Activated T-cell treated with anti-CD3 and anti-CD28 coated beads, Interleukin-2, amount 50 U/mL, for 48 hours (primary cell): Measurements from ENCODE around the gene PITX3.
"Not testable (repeated sequence)": the region's sequence is repeated elsewhere in the genome, so short reads cannot be mapped to it uniquely, and the experiment has no call there.

Experiments
- DNase-seq, 2 experiments: peaks; one replicate each; pipeline ENCODE4 v3.0.0-alpha.2; 2020

The PITX3 gene

DNA sequence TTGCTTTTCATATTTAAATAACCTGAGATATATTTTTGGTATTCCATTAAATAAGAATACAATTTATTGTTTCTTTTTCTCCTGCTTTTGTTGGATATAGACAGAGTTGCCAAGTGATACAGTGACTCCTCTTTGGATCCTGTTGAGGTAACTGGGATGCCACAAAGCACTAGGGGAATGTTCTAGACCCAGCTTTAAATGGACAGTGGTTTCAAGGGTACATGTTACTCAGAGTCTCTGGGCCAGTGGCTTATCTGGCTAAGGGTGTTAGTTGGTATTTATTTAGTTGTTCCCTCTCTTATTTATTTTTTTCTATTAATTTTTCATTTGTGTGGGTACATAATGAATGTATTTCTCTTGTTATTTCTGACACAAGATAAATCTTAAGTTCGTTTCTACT, 13.1 kb upstream of the PITX3 start:
- no peak for DNase-seq

DNA sequence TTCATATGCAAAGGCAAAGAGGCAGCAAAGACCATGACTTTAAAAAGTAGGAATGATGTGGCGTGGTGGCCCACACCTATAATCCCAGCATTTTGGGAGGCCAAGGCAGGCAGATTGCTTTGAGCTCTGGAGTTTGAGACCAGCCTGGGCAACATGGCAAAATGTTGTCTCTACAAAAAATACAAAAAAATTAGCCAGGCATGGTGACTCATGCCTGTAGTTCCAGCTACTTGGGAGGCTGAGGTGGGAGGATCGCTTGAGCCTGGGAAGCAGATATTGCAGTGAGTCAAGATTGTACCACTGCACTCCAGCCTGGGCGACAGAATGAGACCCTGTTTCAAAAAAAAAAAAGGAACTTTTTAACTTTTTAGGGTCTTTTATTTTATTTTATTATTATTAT, 11.2 kb upstream of the PITX3 start:
- DNase-seq: not testable (repeated sequence)

DNA sequence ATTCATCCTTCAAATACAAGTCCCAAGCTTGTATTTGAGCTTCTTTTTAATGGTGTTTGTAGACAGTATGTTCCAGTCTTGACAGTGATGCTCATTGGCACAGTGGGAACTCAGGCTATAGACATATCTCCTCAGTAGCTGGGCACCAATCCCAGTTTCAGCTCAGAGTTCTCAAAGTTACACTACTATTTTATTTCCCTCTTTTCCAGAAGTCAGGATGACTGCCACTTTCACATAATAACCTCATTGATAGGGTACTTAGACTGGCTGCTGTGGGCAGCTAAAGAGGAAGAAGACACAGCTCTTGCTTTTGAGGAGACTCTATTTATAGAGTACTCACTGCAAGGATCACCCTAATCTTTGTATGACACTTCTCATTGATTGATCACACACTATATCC, 6.4 kb upstream of the PITX3 start:
- no peak for DNase-seq

DNA sequence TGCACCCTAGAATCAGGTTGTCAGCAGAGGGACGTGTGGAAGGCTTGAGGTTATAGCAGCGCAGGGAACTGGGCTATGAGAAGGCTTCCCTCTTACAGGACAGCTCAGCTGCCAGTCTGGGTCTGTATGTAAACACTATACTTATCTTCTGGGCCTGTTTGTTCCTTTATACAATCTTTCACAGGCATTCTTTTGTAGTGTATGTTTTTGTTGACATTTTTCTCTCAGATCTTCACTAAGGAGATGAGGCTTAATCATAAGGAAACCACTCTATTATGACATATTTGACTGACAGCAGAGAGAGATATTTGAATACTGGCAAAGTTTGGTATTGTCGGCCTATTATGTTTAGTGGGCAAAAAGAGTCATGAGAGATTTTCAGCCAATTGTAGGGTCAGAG, 4.9 kb upstream of the PITX3 start:
- DNase-seq: no peak

DNA sequence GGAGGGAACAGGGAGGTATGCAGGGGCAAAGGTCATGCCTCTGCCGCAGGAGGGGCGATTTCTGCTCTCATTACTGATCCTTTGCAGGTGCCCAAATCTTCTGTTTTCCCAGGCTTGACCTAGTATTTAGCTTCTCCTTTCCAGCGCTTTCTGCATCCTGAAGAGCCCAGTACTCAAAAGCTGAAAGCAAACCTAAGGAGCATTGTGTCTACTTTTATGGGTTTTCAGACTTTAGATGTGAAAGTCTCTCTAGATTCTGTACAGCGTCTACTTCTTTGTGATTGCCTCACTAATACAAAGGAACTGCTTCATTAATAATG, 4.6 kb upstream of the PITX3 start:
- DNase-seq: no peak

DNA sequence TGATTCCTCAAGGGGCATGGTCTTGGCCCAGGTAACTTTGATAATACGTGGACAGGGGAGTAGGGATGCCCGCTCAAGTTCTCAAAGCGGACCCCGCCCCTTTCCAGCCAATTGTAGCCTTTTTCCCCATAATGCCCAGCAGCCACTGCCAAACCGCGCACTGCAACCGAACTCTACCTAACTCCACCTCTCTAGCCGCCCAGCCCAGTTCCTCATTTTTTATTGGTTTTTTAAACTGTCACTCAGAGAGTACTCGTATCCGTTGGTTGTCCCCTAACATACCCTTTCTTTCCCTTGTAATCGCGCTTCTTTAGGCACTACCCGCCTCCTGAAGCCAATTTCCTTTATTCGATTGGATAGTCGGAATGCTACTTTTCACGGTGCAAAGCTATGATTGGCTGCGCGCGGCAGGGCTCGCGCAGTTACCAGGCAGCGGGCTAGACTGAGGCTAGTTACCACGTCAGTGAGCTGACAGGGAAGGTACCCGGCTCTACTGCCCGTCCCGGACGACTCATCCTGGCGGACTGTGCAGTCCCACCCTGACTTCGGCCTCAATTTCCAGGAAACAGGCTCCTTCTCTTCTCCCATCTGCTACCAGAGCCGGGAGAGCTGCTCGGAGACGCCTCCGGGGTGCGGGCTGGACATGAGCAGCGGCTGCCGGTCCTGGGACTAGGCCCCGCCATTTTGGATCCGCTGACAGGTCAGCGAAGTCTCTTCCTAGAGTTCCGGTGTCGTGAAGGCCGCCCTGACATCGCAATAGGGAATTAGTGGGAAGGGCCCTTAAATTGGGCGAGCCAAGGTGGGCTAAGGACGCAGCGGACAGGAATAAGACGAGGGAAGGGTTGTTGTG, 4.0 kb upstream of the PITX3 start, which contains the start of gene GBF1:
TSS of gene GBF1 (plus strand) at position 451 of the 850 bp plus-strand sequence. CDS start 13,407 bp downstream, outside the sequence.
- peak; percentile 91 to 92 for DNase-seq

DNA sequence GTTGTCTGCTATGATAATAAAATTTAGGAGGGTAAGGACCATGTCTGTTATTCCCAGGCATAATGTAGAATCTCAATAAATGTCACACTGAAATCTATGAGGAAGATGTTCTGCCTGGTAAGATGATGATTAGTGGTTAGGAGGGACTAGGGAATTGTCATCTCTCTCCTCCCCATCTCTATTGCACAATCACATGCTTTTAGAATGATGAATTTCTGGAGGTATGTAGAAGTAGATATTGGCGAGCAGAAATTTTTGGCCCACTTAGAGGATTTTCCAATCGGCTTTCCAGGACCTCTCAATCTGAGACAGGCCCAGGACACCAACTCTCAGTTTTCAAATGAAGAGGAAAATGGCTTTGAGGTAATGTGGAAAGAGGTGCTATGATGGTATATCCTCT, 2.0 kb upstream of the PITX3 start:
- no peak for DNase-seq

DNA sequence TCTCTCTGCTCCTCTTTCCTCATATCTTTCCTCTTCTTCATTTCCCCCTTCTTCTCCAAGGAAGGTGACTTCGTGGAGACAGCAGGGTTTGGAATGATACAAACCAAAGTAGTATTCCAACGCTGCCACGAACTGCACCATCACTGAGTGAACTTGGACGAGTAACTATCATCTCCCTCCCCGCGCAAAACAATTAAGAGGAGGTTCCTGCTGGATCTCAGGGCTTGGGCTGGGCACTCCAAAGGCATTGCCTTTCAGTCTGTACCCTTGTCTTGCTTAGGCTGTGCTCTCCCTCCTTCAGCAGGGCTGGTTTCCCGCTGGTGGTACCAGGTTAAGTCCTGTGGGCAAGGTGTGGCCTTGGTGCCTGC, 790 bp upstream of the PITX3 start:
- DNase-seq: no peak

DNA sequence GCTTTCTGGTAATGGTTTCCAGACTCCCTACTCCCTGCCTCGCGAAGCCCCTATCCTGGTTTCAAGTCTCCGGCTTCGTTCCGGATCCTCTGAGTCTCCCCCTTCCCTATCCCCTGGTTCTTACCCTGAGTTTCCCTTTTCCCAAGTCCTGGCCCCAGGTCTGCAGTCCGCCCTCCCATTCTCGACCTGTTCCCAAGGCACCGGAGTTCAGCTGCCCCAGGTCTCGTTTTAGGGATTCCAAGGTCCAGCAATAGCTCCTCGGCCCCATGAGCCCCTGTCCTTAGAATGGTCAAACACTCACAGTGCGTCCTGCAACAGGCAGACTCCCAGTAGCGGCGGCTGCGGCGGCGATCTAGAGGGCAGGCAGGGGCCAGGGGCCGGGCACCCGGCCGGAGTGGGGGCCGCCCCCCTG, 274 bp downstream of the PITX3 start:
- DNase-seq: no peak

DNA sequence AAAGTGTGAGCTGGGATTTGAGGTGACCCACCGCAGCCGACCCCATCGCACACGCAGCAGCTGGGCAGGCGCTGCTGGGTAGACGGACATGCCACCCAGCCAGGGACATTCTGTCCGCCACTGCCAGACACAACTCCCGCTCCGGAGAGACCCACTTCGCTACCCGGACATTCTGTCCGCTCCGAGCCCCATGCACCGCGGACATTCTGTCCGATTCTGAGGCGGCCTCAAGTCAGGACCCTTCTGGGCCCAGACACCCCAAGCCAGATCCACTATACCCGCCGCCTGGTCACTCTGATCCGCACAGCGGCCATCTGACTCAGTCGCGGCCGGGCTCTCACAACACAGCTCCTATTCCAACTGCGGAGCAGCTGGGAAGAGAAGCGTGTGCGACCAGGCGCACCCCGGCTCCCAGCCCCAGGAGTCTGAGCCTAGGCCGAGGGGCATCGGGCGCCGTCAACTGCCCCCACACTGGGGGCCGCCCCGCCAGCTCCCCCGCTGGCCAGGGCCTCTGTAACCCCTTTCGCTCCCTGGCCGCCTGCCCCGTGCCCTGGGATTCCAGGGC, 763 bp downstream of the PITX3 start:
- DNase-seq: no peak

DNA sequence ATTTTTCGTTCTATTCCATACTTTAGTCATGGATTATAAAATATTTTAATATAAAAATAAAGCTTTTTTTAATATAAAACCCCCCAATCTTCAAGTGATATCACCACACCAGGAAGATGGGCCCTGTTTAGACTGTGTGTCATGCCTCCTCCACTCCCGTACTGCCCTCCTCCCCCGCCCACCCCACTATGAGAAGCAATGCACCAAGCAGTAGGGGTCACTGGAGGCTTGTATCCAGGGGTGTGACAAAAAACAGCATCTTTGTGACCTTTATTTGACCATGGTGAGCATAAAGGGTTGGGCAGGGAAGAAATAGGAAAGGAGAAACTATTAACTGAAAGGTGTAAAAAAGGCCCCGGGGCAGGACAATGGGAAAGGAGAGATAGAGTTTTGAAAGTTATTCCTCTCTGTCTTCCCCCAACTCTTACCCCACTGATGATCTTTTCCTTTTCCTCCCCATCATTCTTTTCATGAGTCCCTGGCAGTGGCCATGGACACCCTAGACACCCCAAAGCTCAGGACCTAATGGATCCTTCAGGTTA, 3.5 kb downstream of the PITX3 start:
- DNase-seq: no peak

DNA sequence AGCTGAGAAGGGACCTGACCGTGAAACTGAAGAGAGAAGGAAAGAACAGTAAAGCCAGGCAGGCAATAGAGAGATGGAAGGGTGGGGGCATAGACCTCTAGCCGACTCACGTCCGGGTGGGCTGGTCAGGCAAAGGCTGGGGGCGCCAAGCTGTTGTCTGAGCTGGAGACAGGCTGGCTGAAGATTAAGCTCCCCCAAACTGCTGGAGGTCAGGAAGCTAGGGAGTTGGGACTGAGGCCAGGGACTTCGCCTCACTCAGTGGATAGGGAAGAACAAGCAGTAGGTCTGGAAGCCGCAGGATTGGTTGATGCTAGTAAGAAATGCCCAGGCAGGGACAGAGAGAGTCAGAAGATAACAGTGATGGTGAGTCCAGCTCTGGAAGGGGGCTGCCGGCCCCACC, 5.3 kb downstream of the PITX3 start:
- no peak for DNase-seq

DNA sequence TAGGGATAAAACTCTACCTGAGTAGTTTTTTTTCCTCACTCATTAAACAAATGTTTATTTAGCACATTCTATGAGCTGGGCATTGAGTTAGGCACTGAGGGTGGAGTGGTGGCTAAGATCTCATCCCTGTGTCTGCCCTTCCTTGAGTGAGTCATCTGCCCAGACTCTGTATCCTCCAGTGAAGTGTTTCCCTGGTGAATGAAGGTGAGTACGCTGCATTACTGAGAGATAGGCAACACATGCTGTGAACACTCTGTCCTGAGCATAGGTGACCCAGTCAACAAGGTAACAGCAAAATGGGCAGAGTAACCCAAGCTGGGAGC, 5.8 kb downstream of the PITX3 start:
- no peak for DNase-seq

DNA sequence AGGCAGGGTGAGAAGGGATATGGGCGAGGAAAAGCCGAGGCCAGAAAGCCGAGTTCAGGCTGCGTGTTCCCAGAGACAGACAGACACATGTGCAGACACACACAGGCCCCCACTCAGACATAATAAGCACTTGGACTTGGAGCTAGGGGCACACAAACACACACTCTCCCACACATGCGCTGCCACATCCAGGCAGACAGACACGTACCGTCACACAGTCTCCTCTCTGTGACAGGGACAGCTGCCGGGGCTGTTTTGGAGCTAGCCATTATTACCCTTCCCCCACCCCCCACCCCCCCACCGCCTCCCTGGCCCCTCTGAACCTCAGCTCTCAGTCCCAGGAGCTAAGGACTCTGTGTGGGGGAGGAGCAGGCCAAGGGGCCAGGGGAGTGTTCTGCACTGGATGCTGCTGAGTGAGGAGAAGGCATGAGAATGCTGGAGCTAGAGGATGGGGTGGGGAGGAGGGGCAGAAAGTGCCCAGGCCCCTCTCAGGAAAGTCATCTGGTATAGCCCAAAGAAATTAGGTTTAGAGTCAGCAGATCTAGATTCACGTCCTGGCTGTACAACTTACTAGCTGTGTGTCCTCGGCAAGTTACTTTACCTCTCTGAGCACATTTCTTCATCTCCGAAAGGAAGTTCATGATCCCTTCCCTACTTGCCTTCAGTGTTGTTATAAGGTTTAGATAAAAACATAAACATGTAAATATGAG, 6.3 kb downstream of the PITX3 start:
- DNase-seq: no peak

DNA sequence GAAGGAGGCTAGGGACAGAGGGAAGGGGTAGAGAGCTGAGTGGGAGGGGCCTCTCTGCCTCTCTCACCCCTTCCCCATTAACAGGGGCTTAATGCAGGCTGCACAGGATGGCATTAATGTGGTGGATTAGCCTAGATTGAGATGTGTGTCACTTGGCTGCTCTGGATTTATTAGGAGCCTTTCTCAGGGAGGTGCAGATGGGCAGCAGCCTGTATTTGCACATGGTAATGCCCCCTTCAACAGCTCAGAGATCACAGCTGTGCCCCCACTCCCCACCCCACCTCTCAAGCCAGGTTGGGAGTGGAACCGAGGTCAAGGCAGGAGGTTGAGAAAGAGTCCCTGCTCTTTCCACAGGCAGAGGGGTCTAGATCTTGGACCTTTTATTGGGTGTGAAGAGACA, 7.3 kb downstream of the PITX3 start:
- DNase-seq: no peak

DNA sequence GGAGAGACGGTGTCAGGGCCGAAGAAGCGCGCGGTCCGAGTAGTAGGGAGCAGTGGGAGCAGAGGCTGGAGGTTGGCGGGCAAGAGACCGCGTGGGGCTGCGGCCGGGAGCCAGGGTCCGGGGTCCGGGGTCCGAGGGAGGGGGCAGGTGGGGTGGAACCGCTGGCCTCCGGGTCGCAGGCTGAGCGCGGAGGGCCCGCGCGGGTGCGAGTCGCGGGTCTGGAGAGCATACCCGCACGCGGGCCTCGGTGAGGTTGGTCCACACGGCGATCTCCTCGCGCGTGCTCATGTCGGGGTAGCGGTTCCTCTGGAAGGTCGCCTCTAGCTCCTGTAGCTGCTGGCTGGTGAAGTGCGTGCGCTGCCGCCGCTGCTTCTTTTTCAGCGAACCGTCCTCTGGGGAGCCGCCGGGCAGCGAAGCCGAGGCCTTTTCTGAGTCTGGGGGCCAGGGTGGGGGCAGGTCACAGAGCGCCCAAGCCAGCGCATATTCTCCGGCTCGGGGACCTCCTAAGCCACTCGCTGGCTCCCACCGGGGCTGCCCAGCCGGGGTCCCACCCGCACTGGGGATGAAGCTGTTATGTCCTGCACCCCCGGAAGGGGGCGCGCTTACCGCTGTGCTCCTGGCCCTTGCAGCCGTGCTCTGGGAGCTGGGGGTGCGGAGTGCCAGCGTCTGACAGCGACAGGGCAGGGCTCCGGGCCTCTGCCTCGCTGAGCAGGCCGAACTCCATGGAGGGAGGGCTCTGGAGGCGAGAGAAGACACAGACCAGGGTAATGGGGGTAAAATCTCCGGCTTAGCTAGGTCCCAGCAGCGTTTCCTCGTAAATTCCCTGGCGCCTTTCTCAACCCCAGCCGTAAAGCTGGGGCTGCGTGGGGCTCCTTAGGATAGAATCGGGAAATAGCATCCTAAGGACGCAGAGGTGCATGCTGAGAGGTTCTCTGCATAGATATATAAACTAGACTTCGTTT, 9.7 kb downstream of the PITX3 start:
- peak; percentile 86 to 90 for DNase-seq

DNA sequence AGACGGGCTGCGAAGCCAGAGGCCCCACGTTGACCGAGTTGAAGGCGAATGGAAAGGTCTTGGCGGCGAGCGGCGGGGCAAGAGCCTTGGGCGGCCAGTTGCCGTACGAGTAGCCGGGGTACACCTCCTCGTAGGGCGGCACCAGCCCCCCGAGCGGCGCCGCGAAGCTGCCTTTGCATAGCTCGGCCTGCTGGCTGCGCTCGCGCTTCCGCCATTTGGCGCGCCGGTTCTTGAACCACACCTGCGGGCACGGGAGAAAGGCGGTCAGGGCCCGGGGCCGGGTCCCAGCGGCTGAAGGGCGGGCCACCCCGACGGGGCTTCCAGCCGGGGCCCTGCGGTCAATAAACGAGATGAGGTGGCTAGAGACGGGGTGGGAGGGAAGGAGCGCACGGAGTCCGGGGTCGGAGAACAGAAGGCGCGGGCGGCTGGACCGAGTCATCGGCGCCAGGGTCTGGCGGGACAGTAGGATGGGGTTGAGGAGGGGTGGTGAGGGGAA, 10.4 kb downstream of the PITX3 start:
- DNase-seq: peak; percentile 76 to 79

DNA sequence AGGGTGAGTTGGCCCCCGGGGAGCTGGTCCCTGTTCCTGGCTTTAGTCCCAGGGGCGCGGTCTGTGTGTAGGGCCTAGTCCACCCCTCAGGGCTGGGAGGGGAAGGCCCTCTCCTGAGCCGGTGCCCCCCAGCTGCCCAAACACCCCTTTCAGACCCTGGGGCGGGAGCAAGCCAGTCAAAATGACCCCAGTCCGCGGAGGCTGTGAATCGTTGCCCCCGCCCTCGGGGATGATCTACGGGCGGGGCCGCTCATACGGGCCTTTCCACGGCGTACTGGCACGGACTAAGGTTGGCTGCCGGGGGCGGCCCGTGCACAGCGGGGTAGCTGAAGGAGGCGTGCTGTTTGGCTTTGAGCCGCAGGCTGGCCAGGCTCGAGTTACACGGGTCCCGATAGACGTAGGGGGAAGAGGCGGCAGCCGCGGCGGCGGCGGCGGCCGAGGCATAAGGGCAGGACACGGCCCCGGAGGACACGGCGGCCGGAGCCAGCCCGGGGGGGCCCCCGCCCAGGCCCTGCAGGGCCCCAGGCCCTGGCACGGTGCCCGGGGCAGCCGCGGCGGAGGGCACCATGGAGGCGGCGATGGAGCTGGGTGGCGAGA, 10.9 kb downstream of the PITX3 start:
- DNase-seq: peak; percentile 61 to 71

DNA sequence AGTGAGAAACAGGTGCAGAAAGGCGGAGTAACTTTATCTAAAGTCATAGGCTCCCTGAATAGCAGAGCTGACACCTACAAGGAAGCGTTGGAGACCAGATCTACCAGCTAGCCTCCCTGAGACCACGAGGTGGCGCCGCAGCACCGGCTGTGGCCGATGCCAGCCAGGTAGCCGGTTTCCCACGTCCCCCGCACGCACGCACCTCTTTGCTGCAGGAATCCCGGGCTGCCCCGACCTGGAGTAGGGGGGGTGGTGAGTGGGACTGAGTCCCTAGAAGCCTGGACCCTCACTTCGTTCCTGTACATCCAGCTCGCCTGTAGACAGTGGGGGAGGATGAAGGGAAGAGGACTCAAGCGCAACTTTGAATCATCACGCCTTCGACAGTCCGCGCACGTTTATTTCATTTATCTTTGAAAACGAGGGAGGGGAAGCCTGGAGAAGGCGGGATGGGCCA, 11.5 kb downstream of the PITX3 start:
- peak; percentile 90 to 93 for DNase-seq

DNA sequence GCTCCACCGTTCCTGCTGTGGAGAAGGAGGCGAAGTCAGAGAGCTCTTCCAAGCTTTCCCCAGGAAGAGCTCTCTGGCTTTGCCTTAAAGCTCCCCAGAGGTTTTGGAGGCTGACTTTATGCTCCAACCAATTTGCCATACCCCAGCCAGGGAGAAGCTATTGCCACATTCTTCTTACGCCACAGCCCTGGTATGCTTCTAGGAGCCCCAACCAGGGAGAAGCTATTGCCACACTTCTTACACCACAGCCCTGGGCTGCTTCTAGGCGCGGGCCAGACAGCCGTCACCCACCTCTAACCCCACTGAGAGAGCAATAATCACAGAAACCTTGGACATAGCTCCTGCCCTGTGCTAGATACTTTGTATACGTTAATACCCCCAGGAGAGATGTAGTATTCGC, 14.3 kb downstream of the PITX3 start:
- no peak for DNase-seq

DNA sequence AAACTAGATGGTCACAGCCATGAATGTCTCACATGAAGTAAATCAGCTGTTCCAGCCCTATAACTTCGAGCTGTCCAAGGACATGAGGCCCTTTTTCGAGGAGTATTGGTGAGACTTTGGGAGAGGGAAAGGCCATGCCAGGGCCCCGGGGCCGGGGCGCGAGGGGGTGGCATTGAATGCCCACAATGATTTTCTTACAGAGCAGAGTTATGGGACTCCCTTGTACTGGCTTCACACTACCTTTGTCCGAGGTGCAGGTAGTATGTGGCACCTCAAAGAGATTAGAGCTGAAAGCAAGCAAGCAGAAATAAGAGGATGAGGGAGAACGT, 14.8 kb downstream of the PITX3 start:
- no peak for DNase-seq
